Neural progenitor cell (in vitro differentiated cells): Measurements from ENCODE around the gene RAB11B.

Source experiments
- EZH2phosphoT487 ChIP-seq: fragments of 200-600 bp; sonication (generic); IDR thresholded peaks from 2 replicates; pipeline ENCODE4 v1.6.1; 2017; ENCODE audit warnings: antibody characterized with exemption
- TF ChIP-seq, protein P1 (sequence below): fragments of 200-600 bp; sonication (generic); IDR thresholded peaks from 2 replicates; pipeline ENCODE4 v1.5.1; 2017; ENCODE audit warnings: antibody characterized with exemption, mild to moderate bottlenecking

DNA sequence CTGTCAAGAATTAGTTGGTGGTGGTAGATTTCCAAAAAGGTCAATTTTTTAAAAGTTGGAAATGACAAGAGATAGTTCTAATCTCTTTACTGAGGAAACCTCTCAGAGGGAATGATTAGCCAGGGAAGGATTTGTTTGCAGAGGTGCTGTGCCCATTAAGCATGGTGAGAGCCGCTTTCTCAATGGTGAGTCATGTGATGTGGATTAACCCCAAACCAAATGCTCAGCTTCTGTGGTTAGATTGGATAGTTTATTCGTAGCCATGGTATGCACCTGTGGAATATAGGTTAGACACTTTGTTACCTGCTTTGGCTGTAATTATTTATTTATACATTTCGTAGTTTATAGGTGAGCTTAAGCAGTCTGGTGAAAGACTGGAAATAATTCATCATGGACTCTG lies 61.7 kb downstream of the RAB11B start:
- TF ChIP-seq, protein P1, sequence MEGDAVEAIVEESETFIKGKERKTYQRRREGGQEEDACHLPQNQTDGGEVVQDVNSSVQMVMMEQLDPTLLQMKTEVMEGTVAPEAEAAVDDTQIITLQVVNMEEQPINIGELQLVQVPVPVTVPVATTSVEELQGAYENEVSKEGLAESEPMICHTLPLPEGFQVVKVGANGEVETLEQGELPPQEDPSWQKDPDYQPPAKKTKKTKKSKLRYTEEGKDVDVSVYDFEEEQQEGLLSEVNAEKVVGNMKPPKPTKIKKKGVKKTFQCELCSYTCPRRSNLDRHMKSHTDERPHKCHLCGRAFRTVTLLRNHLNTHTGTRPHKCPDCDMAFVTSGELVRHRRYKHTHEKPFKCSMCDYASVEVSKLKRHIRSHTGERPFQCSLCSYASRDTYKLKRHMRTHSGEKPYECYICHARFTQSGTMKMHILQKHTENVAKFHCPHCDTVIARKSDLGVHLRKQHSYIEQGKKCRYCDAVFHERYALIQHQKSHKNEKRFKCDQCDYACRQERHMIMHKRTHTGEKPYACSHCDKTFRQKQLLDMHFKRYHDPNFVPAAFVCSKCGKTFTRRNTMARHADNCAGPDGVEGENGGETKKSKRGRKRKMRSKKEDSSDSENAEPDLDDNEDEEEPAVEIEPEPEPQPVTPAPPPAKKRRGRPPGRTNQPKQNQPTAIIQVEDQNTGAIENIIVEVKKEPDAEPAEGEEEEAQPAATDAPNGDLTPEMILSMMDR: no peak
- TF ChIP-seq EZH2phosphoT487: no peak
